Caco-2 (cell line): ENCODE measurements around the gene FAM168A. TPM values are rescaled to one million over a fixed set of nuclear protein-coding genes. Genes with fewer than 3 reads are reported as not detected.

Experiments
- BruUV-seq: library from RNA; stranded (reverse); fragments of 400-500 nt; replicated peaks from 2 replicates; lab custom pipeline; 2021; lab: Mats Ljungman, UMichigan
- CTCF ChIA-PET: fragments of 300-600 bp; sonication (Branson Sonifier 250); formaldehyde crosslinking; loops from one replicate; lab custom pipeline; 2022; ENCODE audit warnings: antibody characterized with exemption; lab: Charles Lee
- POLR2A ChIA-PET: fragments of 300-600 bp; sonication (Branson Sonifier 250); formaldehyde crosslinking; loops from one replicate; lab custom pipeline; 2022; ENCODE audit warnings: antibody characterized with exemption; lab: Charles Lee
- DNase-seq, 2 experiments: peaks; one replicate each; pipeline versions ENCODE4 v3.0.0 to v3.0.0-alpha.2; 2020 to 2022
- H3K27me3 ChIP-seq: replicated peaks from 2 replicates; pipeline ENCODE4 v1.6.0; 2011; ENCODE audit warnings: low read length; ENCODE audit not compliant: control insufficient read depth, insufficient read depth
- H3K36me3 ChIP-seq: 2 replicates; pipeline ENCODE4 v1.5.1; 2011; ENCODE audit warnings: low read length; ENCODE audit not compliant: control insufficient read depth, insufficient read depth
- H3K4me1 ChIP-seq: fragments of 250-450 bp; sonication (Bioruptor Pico); 2 replicates; pipeline ENCODE4 v1.5.1; 2020; ENCODE audit warnings: mild to moderate bottlenecking
- H3K4me3 ChIP-seq: 2 replicates; pipeline ENCODE4 v1.5.1; 2011; ENCODE audit warnings: low read depth, mild to moderate bottlenecking, control low read depth, low read length
- H3K9me3 ChIP-seq: fragments of 250-450 bp; sonication (Bioruptor Pico); 2 replicates; pipeline ENCODE4 v1.5.1; 2020; ENCODE audit warnings: mild to moderate bottlenecking, moderate library complexity
- H3K27ac Mint-ChIP-seq: one replicate; pipeline ENCODE4 v1.8.0; 2022; ENCODE audit warnings: mixed read lengths; ENCODE audit not compliant: unreplicated experiment
- H3K27me3 Mint-ChIP-seq: one replicate; pipeline ENCODE4 v1.8.0; 2022; ENCODE audit warnings: mixed read lengths; ENCODE audit not compliant: insufficient read depth, unreplicated experiment
- H3K36me3 Mint-ChIP-seq: one replicate; pipeline ENCODE4 v1.8.0; 2022; ENCODE audit warnings: mild to moderate bottlenecking, mixed read lengths; ENCODE audit not compliant: insufficient read depth, unreplicated experiment
- H3K4me1 Mint-ChIP-seq: one replicate; pipeline ENCODE4 v1.8.0; 2022; ENCODE audit warnings: low read depth, mixed read lengths; ENCODE audit not compliant: unreplicated experiment
- H3K4me3 Mint-ChIP-seq: one replicate; pipeline ENCODE4 v1.8.0; 2022; ENCODE audit warnings: mild to moderate bottlenecking, moderate library complexity, mixed read lengths; ENCODE audit not compliant: unreplicated experiment
- H3K9me3 Mint-ChIP-seq: one replicate; pipeline ENCODE4 v1.8.0; 2022; ENCODE audit warnings: mixed read lengths; ENCODE audit not compliant: unreplicated experiment
- CTCF ChIP-seq, 2 experiments: fragments of 200-600 bp in 1 of 2; IDR thresholded peaks; 1 replicate in 1 of 2; 2 replicates in 1 of 2; pipeline versions ENCODE4 v1.5.1 to v1.8.0; 2011 to 2022; ENCODE audit warnings: antibody characterized with exemption in 1 of 2, control low read depth in 1 of 2, inconsistent platforms in 1 of 2, low read depth in 1 of 2, low read length in 1 of 2, mild to moderate bottlenecking in 1 of 2, moderate library complexity in 1 of 2; ENCODE audit not compliant: insufficient read depth in 1 of 2, severe bottlenecking in 1 of 2, unreplicated experiment in 1 of 2
- intact Hi-C: fragments of 100-400 bp; cut with micrococcal nuclease; formaldehyde crosslinking; loops from one replicate; pipeline ENCODE4 v1.10.0; 2022; ENCODE audit not compliant: unreplicated experiment
- total RNA-seq: library from RNA; stranded (reverse); gene quantifications from 2 replicates; pipeline ENCODE4 v1.2.3, GENCODE V29; 2022

Gene FAM168A
- total RNA-seq, 1 experiment from 2014 or later, result 46.0 TPM

DNA sequence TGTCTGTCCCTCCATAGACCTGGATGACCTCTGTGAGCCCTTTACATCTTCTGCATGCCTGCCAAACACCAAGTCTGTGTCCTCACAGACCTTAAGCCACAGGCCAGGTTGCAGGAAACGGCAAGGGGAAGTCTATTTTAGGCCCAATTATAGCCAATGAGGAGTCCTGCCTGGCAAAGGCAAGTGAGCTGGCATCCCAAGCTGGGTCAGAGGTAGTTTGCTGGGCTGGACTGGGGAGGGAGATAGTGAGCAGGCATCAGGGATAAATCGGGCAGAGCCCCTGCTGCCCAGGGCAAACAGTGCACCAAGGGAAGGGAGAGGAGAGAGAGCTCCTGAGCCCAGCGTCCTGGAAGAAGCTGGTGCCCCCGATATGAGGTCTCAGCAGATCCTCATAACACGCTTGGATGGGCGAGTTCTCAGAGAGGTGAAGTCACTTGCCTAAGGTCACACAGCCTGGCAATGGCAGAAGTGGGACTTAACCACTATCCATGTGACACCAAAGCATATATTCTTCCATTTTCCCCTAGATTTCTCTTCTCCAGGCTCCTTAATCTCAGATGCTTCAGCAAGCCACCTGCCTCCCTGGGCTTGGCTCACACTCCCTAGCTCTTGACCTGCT lies 225.4 kb downstream of the FAM168A start:
- peak in 1 of 2 experiments; percentile 38 for DNase-seq
- H3K36me3 ChIP-seq, result no peaks in the 10 kb centered on the region; the same call in 1 of the 2 replicates
- H3K4me3 ChIP-seq, result no peak overlapping the region
- POLR2A ChIA-PET, result no interaction called here
- Mint-ChIP-seq H3K4me3 (no peak overlapping the region), H3K27me3 (no peaks in the 10 kb centered on the region), H3K36me3 (peaks cover 42% of the 10 kb centered on the region), H3K4me1 (peaks cover 13% of the 10 kb centered on the region), H3K9me3 (no peaks in the 10 kb centered on the region), H3K27ac (no peak overlapping the region)
- intact Hi-C loops, result no loop called here
- no peaks in the 10 kb centered on the region for H3K27me3 ChIP-seq
- no peaks in the 10 kb centered on the region for H3K9me3 ChIP-seq
- TF ChIP-seq CTCF (IDR thresholded peaks at IDR 0.05; ENCODE audit: insufficient read depth in 1 of 2, low read depth in 1 of 2, low read length in 1 of 2, severe bottlenecking in 1 of 2, unreplicated experiment in 1 of 2), result no peak
- BruUV-seq, result no TSS peak
- peaks cover 6% of the 10 kb centered on the region; the same call in 1 of the 2 replicates for H3K4me1 ChIP-seq
- CTCF ChIA-PET, result interaction anchor here (0.6 to 1.8 kb wide), 6 partner anchors 12 to 226 kb away, joined by 3 to 15 read pairs (median 8); no protein-coding TSS in a partner anchor

- Mint-ChIP-seq H3K4me1 (no peaks in the 10 kb centered on the region), H3K9me3 (no peaks in the 10 kb centered on the region), H3K4me3 (no peak overlapping the region), H3K27ac (no peak overlapping the region), H3K27me3 (no peaks in the 10 kb centered on the region), H3K36me3 (peaks cover 43% of the 10 kb centered on the region)
- H3K27me3 ChIP-seq, result no peaks in the 10 kb centered on the region
- no TSS peak for BruUV-seq
- H3K4me1 ChIP-seq, result no peaks in the 10 kb centered on the region
- TF ChIP-seq CTCF (IDR thresholded peaks at IDR 0.05; ENCODE audit: insufficient read depth in 1 of 2, low read depth in 1 of 2, low read length in 1 of 2, severe bottlenecking in 1 of 2, unreplicated experiment in 1 of 2), result no peak
- H3K4me3 ChIP-seq, result no peak overlapping the region
- intact Hi-C loops, result no loop called here
- no peaks in the 10 kb centered on the region for H3K9me3 ChIP-seq
- no peak for DNase-seq
- peaks cover 16% of the 10 kb centered on the region for H3K36me3 ChIP-seq
- ChIA-PET CTCF (no interaction called here), POLR2A (no interaction called here)
Measured at GRCh38 chr11:73367482-73368024, 230.4 kb downstream of the FAM168A start.

DNA sequence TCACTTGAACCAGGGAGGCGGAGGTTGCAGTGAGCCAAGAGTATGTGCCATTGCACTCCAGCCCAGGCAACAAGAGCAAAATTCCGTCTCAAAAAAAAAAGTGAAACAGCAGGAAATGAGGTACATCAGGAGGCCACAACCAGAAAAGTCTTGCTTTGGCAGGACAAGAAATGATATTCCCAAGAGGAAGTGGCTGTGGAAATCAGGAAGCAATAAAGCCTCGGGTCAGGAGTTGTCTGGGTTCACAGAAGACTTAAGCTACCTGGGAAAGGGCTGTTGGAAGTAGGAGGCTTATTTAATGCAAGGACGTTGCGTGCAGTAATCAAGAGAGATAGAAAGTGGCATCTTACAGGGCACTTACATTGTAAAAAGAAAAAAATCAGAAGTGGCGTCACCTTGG lies 231.0 kb downstream of the FAM168A start:
- Mint-ChIP-seq H3K9me3 (no peaks in the 10 kb centered on the region), H3K27me3 (no peaks in the 10 kb centered on the region), H3K4me3 (no peak overlapping the region), H3K36me3 (peaks cover 45% of the 10 kb centered on the region), H3K27ac (no peak overlapping the region), H3K4me1 (no peaks in the 10 kb centered on the region)
- no peaks in the 10 kb centered on the region for H3K27me3 ChIP-seq
- no peak for TF ChIP-seq CTCF (IDR thresholded peaks at IDR 0.05; ENCODE audit: insufficient read depth in 1 of 2, low read depth in 1 of 2, low read length in 1 of 2, severe bottlenecking in 1 of 2, unreplicated experiment in 1 of 2)
- intact Hi-C loops, result no loop called here
- no peak overlapping the region for H3K4me3 ChIP-seq
- POLR2A ChIA-PET, result no interaction called here
- peaks cover 18% of the 10 kb centered on the region for H3K36me3 ChIP-seq
- DNase-seq, result no peak
- no peaks in the 10 kb centered on the region for H3K9me3 ChIP-seq
- CTCF ChIA-PET, result no interaction called here
- no TSS peak for BruUV-seq
- H3K4me1 ChIP-seq, result no peaks in the 10 kb centered on the region
